HG03439 (cell line): ENCODE measurements around the gene AWAT1.
"Not testable (repeated sequence)": the region's sequence is repeated elsewhere in the genome, so short reads cannot be mapped to it uniquely, and the experiment has no call there.

Experiments
- ATAC-seq: cut with Tn5 transposase; IDR thresholded peaks from one replicate; pipeline ENCODE4 v1.9.1; 2021; ENCODE audit warnings: mild to moderate bottlenecking, moderate library complexity; ENCODE audit not compliant: unreplicated experiment

Gene AWAT1

DNA sequence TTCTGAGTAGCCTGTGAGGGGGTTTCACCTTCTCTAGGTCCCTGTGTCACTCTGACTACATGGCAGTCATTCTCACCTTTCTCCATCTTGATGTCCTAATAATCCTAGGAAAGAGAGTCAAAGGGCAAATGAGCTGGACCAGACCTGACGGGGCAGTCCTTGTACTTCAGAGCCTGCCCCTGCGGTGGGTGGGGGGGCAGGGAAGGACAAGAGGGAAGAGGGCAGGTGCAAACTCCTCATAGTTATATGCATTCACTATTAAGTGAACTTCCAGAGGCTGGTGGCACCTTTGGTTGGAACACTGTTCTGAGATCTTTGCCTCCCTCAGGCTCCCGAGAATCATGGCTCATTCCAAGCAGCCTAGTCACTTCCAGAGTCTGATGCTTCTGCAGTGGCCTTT is at the start of gene AWAT1:
Gene AWAT1, plus strand, starts transcription at position 301 of the 400 bp plus-strand sequence. Its CDS starts 41 bp downstream, at position 342.
- no peak for ATAC-seq

DNA sequence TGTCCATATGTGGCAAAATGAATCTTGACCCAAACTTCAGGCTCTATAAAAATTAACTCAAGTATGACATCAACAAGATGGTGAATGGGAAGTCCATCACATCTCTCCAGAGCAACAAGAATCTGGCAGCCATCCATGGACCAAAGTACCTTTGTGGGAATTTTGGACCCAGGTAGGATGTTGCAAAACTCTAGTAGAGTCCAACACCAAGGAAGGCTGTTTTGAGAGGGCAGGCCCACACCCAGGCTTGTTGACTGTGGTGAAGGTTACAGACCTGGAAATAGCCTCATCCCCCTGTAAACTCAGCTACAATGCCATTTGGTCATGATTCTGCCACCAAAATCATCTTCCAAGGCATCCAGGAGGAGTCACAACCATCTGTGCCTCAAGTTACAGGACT is 44.2 kb upstream of the AWAT1 start:
- no peak for ATAC-seq

DNA sequence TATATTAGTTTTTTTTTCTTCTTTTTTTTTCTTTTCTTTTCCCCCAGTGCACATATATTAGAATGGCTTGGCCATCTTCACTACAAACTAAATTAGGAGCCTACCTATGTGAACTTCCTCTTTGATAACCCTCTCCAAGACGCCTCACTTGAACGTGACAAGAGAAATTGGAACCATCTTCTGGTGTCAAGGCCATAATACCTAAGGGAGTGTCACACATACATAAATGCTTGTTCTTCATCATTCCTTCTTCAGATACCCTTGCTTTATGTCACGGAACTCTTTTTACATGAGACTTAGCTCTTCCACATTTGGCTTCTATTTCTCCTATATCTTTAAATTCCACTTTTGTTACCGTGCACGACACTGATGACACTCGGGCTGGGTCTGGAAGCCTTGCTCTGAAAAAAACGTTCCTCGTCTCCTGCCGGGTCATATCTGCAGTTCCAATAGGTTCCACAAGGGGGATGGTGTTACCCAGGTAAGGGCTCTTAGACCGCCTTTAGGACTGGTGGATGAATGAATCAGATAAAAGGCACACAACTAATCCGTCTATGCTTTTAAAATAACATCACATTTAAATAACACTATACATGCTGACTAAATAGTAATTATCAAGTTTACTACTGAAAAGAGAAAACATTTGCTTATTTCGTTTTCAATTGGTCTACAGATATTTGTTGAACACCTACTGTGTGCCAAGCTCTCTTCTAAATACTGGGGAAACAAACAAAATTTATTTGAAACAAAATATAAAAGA is 37.3 kb upstream of the AWAT1 start:
- ATAC-seq, result no peak

DNA sequence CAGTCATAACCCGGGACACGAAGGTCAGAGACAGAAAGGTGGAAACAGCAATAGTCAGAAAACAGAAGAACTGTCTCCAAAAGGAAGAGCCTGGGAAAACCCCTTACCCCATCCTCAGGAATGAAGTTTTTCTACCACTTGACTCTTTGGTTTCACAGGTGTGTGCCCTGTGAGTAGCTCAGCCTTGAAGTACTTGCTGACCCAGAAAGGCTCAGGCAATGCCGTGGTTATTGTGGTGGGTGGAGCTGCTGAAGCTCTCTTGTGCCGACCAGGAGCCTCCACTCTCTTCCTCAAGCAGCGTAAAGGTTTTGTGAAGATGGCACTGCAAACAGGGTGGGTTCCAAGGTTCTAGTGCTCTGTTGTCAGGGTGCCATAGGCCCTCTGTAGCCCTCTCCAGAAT is 32.7 kb upstream of the AWAT1 start:
- no peak for ATAC-seq

DNA sequence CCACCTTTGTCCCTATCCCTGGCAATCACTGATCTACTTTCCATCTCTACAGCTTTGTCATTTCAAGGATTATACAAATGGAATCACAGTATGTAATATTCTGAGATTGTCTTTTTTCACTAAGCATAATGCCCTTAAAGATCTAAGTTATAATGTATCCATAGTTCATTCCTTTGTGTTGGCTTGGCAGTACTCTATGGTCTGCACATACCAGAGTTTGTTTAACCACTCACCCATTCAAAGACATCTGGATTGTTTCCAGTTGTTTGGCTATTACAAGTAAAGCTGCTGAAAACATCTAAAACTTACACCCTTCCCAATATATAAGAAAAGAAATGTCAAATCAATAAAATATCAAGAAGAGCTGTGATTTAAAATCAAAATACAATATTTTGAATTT is 26.0 kb upstream of the AWAT1 start:
- ATAC-seq, result no peak

DNA sequence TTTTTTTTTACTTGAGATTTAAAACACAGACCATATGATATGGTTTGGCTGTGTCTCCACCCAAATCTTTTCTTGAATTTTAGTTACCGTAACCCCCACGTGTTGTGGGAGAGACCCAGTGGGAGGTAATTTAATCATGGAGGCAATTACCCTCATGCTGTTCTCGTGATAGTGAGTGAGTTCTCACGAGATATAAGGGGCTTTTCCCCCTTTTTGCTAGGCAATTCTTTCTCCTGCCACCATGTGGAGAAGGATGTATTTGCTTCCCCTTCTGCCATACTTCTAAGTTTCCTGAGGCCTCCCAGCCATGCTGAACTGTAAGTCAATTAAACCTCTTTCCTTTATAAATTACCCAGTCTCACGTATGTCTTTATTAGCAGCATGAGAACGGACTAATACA is 24.9 kb upstream of the AWAT1 start:
- ATAC-seq, result not testable (repeated sequence)

DNA sequence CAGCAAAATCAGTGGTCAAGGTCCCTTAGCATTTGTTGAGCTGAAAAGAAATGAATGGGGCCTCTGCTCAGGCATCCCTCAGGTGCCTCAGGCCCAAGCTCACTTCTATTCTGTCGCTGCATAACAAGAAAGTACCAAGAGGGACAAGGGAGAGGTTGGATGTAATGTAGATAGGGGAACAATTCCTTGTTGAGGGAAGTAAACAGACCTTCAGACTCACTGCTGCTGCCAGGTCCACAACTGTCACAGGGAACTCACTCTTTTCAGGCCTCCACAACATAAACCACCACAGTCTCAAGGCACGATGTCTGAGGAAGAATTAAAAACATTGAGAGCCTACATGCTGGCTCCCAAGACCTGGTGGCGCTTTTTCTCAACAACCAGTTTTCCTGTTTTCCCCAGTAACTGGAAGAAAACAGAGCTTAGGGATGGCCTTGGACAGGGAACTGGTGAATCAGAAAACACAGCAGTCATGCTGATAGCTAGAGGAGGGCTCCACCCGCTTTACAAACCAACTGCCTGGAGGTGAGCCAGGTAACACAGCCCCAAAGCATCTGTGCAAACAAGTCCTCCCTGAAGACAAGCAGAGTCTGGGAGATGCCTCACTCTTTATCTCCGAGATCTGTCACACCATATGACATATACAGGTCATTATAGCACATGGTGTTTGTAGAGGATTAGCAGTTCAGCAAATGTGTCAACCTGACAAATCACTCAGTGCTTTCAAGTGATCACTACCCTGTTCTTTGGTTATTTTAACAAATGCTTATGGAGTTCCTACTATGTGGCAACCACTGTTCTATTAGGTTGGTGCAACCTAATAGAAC is 14.3 kb upstream of the AWAT1 start:
- no peak for ATAC-seq

DNA sequence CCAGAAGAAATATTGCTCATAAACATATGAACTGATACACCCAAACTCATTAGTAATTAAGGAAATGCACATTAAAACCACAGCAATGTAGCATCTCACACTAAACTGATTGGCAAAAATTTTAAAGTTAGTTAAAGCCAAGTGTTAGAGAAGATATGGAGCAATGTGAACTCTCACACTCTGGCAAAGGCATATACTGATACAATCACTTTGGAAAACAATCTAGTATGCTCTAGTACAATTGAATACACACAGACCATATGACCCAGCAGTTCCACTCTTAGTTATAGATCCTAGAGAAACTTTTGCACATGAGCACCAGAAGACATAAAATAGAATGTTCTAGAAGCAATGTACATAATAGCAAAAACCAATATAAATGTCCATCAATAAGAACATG is 8.4 kb upstream of the AWAT1 start:
- no peak for ATAC-seq

DNA sequence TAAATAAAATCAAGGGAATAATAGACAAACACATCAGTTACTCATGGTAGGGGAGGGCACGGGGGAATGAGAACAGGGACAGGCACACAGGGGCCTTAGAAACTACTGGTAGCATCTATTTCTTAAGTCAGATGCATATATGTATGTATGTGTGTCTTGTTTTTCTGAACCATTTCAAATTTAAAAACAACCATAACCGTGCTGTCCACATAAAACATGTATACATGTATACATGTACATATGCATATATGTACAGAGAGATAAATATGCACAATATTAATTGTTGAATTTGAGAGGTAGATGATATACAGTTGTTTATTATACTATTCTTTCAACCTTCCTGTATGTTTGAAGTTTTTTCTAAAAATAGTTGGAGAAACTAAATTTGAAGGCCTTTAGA is 7.8 kb upstream of the AWAT1 start:
- no peak for ATAC-seq

DNA sequence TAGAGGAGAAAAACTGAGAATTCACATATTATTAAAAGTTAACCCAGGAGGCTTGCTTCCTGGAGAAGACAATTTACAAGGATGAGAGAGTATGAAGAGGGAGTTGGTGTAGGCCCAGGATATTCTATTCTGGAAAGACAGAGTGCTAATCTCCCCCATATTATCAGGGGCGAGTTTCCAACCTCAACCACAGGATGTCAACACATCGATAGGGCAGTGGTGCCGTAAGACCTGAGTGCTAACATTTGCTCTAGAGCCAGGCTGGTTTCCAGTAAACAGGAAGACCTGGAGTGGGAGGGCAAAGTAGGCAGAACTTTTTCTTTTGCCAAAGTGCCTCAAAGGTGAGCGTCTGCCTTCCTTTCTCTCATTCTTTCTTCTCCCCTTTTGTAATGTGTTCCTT is 2.8 kb upstream of the AWAT1 start:
- no peak for ATAC-seq

DNA sequence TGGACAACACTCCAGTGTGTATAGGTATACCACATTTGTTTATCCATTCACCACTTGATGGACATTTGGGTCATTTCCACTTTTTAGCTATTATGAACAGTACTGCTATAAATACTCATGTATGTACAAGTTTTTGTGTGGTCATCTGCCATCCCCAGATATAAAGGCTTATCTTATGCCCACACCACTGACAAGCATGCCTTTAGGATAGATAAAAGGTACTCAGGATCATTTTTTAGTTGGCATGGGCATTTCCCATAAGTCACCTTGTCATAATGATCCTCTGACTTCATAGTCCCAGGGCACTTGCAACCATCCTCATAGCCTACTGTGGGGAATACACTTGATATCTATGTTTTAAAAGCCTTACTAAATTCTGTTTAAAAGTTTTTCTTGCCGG is 6.3 kb downstream of the AWAT1 start:
- no peak for ATAC-seq

DNA sequence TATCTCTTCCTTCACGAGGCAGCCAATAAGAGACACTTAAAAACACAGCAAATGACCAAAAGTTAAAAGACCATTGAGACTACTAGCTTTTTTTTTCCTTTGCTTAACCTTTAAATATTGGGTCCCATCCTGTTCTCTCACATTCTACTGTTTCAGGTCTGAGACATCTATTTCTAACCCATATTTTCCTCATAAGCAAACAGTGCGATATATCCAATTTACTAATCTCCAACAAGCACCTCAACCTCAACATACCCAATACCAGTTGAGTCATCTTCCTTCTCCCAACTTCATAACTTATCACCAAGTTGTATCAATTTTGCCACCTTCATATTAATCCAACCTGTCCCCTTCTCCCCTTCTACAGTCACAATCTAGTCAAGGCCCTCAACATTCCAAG is 7.0 kb downstream of the AWAT1 start:
- no peak for ATAC-seq

DNA sequence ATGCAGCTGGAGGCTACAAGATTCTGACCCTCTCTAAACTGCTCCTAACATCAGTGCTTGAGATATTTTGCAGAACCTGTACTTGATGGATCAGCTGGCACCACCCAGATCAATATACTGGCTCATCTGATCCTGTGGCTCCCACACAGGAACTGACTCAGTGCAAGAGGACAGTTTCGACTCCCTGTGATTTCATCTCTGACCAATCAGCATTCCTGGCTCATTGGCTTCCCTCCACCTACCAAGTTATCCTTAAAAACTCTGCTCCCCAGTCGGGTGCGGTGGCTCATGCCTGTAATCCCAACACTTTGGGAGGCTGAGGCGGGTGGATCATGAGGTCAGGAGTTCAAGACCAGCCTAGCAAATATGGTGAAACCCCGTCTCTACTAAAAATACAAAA is 9.1 kb downstream of the AWAT1 start:
- ATAC-seq, result not testable (repeated sequence)

DNA sequence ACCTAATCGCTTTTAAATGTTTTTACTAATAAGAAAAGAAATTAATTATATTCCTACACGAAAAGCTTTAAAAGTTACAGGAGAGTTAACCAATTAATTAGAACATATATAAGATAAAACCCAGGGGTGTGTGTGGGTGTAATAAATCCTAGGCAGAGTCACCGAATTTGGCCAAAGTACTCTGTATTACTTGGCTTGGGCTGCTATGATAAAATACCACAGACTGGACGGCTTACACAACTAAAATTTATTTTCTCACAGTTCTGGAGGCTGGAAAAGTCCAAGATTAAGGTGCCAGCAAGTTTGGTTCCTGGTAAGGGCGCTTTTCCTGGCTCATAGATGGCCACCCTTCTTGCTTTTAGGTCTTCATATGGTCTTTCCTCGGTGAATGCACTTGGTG is 10.4 kb downstream of the AWAT1 start:
- ATAC-seq, result no peak

DNA sequence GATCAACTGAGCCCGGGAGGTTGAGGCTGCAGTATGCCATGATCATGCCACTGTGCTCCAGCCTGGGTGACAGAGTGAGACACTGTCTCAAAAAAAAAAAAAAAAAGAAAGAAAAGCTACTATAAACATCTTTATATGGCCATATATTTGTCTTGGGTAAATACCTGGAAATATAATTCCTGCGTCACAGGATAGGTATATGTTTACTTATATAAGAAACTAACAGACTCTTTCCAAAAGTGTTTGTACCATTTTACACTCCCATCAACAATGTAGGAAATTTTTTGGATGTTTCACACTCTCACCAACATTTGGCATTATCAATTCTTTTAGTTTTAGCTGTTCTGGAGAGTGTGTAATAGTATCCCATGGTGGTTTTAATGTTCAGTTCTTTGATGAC is 12.8 kb downstream of the AWAT1 start:
- ATAC-seq, result no peak

DNA sequence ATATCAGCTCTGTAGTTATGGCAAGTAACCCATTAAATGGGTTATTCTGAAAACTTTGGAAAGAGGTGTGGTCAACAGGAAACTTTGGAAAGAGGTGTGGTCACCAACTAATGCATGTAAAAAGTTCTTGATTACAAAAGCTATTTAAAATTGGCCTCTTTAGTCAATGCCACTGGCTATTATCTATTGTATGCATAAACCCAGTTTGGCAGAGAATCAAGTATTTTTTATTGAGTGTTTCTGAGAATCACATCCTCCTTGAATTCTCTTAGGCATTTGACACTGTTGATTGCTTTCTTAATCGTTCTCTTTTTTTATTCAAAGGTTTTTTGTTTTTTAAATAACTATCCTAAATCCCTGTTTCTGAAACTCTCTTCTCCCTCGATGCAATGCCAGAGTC is 18.0 kb downstream of the AWAT1 start:
- ATAC-seq, result no peak

DNA sequence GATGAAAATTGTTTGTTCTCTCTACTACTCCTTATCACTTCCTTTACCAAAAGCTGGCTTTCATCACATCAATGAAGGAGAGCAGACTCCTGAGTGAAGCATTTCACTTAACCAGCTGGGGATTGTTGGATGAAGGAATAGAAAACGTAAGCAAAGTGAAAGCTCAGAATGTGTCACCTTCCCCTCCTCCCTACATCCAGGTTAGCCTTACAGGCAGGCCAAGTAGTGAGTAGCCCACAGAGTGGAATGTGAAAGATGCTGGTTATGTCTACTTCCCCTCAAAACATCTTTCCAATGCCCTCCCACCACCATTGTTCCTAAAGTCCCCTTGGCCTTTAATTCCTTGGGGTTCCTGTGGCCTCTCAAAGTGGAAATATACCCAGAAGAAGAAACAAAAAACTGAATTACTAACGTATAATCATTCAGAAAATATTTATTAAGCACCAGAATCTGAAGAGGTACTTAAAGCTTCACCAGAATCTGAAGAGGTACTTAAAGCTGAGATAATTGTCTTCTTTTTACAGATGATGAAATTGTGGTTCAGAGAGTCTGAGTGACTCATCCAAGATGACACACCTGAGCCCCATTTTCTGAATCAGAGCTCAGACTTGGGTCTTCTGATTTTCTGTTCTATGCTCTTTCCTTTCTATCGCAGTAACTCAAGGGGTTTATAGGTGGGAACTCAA is 19.1 kb downstream of the AWAT1 start:
- ATAC-seq, result no peak

DNA sequence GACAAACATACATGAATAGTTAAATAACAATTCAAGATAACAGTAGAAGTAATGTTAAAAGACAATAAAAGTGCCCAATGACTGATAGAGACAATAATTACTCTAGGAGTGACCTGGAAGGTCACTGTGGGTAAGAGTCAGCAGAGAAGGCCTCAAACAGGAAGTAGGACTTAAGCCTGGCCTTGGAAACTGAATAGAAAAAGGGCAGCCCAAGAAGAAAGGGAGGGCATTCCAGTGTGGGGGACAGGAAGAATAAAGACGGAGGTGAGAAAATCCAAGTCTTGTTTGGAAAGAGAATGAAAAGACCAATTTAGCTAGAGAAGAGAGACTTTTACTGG is 19.6 kb downstream of the AWAT1 start:
- ATAC-seq, result no peak

DNA sequence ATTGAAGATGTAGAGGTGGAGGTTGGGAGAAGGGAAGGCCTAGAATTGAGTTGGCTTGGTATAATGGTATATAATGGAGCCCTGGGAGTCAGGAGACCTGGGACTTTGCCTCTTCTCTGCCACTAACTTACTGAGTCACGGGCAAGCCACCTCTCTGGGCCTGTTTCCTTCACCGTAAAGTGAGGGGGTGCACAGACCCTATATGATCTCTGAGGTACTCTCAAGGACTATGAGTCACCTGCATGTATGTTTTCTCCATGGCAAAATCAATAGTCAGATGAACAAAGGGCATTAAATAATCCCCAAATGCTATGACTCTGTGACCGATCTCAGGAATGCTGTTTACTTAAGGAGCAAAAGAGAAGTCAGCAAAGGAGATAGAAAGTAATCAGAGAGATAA is 20.5 kb downstream of the AWAT1 start:
- no peak for ATAC-seq

DNA sequence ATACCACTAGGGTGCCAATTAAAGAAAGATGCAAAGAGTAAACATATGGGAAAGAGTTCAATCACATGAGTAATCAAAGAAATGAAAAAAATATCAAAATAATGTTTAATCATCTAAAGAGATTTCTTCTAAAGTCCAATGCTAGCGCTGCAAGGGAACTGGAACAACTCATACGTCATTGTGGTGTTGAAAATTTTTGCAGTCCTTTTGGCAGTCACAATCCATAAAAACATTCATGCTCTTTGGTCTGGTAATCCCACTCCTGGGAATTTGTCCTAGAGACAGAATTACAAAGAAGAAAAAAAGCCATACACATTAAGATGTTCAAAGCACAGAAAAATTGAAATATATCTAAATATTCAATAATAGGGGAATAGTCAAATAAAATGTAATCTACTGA is 21.0 kb downstream of the AWAT1 start:
- no peak for ATAC-seq

DNA sequence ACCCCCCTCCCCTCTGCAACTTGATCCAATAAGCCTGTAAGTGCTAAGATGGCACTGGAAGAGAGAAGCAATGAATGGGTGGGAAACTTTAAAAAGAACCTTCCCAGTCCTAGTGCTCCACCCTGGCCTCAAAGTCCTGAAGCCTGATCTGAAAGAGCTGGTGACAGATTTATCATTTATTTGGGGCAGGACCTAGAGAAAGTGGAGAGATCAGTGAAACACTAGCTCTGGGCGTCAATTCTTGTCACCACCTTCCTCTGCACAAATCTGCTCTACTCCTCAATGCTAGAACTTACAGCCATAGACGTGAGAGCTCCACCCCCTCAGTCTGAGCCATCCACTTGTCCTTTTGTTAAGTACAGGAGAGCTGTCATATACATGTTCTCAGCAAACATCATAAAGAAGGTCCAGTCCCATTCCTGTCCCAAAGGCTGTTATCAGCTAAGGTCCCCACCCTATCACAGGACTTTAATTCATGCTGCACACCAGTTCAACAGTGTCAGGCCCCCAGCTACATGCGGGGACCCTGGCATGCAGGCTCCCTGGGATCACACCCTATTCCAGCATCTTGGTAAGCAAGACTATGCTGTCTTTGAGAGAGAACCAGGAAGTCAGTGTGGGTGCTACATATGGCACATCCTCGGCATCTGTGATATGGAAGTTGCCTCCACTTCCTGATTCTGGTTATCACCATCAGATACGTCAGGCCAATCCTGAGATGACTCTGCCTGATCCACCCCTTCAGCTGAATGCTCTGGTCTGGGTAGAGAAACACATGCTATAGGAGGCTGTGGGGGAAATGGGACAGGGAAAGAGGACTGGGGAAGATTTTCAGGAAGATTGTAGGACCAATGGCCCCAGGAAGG is 23.2 kb downstream of the AWAT1 start:
- no peak for ATAC-seq
